HEK293 (cell line): ENCODE data around the gene AFG1L.
"Not testable (repeated sequence)": the region's sequence is repeated elsewhere in the genome, so short reads cannot be mapped to it uniquely, and the experiment has no call there.

ENCODE experiments used
- CTCF ChIA-PET: fragments of 350-600 bp; formaldehyde crosslinking; extraction: SDS; loops from one replicate; lab custom pipeline; 2021; ENCODE audit warnings: antibody characterized with exemption; lab: Yijun Ruan, JAX
- POLR2A ChIA-PET: fragments of 300-600 bp; formaldehyde crosslinking; extraction: SDS; loops from one replicate; lab custom pipeline; 2020; ENCODE audit warnings: antibody characterized with exemption, inconsistent platforms; lab: Yijun Ruan, JAX
- H3K27ac ChIP-seq: fragments of 200-500 bp; sonication (Bioruptor generic); 2 replicates; pipeline ENCODE4 v1.5.1; 2014; ENCODE audit warnings: low read depth, low read length, control low read depth, inconsistent platforms; ENCODE audit errors: extremely low read depth
- H3K36me3 ChIP-seq, 2 experiments: fragments of 200-500 bp in 1 of 2; sonication (Bioruptor generic) in 1 of 2; 1 replicate in 1 of 2; 2 replicates in 1 of 2; pipeline ENCODE4 v1.5.1; 2014 to 2017; ENCODE audit warnings: inconsistent platforms in 2 of 2, low read length in 2 of 2; ENCODE audit not compliant: control insufficient read depth in 2 of 2, insufficient read depth in 1 of 2
- H3K4me1 ChIP-seq: fragments of 200-500 bp; sonication (Bioruptor generic); 2 replicates; pipeline ENCODE4 v1.5.1; 2014; ENCODE audit warnings: mild to moderate bottlenecking, low read length, inconsistent platforms; ENCODE audit not compliant: control insufficient read depth, insufficient read depth
- H3K4me3 ChIP-seq: 2 replicates; pipeline ENCODE4 v1.5.1; 2011; ENCODE audit warnings: low read depth, mild to moderate bottlenecking, control low read depth, low read length, moderate library complexity
- H3K9me3 ChIP-seq: fragments of 200-500 bp; sonication (Bioruptor generic); 2 replicates; pipeline ENCODE4 v1.5.1; 2014; ENCODE audit warnings: low read depth, low read length, inconsistent platforms; ENCODE audit not compliant: control insufficient read depth, insufficient read depth
- BCL11B ChIP-seq: fragments of 450-650 bp; formaldehyde crosslinking; IDR thresholded peaks from 2 replicates; pipeline ENCODE4 v1.5.1; 2016; ENCODE audit warnings: low read depth, missing biosample characterization, missing genetic modification characterization
- GLI4 ChIP-seq: fragments of 450-650 bp; formaldehyde crosslinking; IDR thresholded peaks from 2 replicates; pipeline ENCODE4 v1.5.1; 2016; ENCODE audit warnings: missing biosample characterization, missing genetic modification characterization
- HOXC10 ChIP-seq: sonication (generic); formaldehyde crosslinking; IDR thresholded peaks from 2 replicates; pipeline ENCODE4 v1.8.1; 2023; ENCODE audit warnings: mild to moderate bottlenecking, missing genetic modification reagents
- HOXD13 ChIP-seq: sonication (generic); formaldehyde crosslinking; IDR thresholded peaks from 2 replicates; pipeline ENCODE4 v1.8.0; 2022; ENCODE audit warnings: missing genetic modification reagents, borderline replicate concordance
- KLF1 ChIP-seq: fragments of 450-650 bp; formaldehyde crosslinking; IDR thresholded peaks from 2 replicates; pipeline ENCODE4 v1.5.1; 2016; ENCODE audit warnings: missing biosample characterization, missing genetic modification characterization
- KLF8 ChIP-seq: fragments of 450-650 bp; formaldehyde crosslinking; IDR thresholded peaks from 2 replicates; pipeline ENCODE4 v1.5.1; 2016; ENCODE audit warnings: missing biosample characterization, missing genetic modification characterization
- SALL2 ChIP-seq: fragments of 450-650 bp; formaldehyde crosslinking; IDR thresholded peaks from 2 replicates; pipeline ENCODE4 v1.5.0; 2017; ENCODE audit warnings: missing biosample characterization, mild to moderate bottlenecking, missing genetic modification characterization, borderline replicate concordance
- SCRT1 ChIP-seq: fragments of 450-650 bp; formaldehyde crosslinking; IDR thresholded peaks from 2 replicates; pipeline ENCODE4 v1.5.1; 2016; ENCODE audit warnings: missing biosample characterization, missing genetic modification characterization, borderline replicate concordance
- SCRT2 ChIP-seq: fragments of 450-650 bp; formaldehyde crosslinking; IDR thresholded peaks from 2 replicates; pipeline ENCODE4 v1.5.1; 2016; ENCODE audit warnings: missing biosample characterization, missing genetic modification characterization
- SP3 ChIP-seq: fragments of 450-650 bp; formaldehyde crosslinking; IDR thresholded peaks from 2 replicates; pipeline ENCODE4 v1.5.1; 2016; ENCODE audit warnings: missing biosample characterization, missing genetic modification characterization
- ZBTB48 ChIP-seq: fragments of 450-650 bp; formaldehyde crosslinking; IDR thresholded peaks from 2 replicates; pipeline ENCODE4 v1.5.1; 2016; ENCODE audit warnings: missing biosample characterization, missing genetic modification characterization
- ZBTB7A ChIP-seq: fragments of 450-650 bp; formaldehyde crosslinking; IDR thresholded peaks from 2 replicates; pipeline ENCODE4 v1.5.1; 2016; ENCODE audit warnings: low read depth, missing biosample characterization, missing genetic modification characterization
- ZNF146 ChIP-seq: fragments of 450-650 bp; formaldehyde crosslinking; IDR thresholded peaks from 2 replicates; pipeline ENCODE4 v1.5.1; 2016; ENCODE audit warnings: missing biosample characterization, missing genetic modification characterization
- ZNF184 ChIP-seq: fragments of 450-650 bp; IDR thresholded peaks from 2 replicates; pipeline ENCODE4 v1.5.1; 2018; ENCODE audit warnings: missing biosample characterization, mild to moderate bottlenecking, missing genetic modification characterization
- ZNF280D ChIP-seq: fragments of 450-650 bp; formaldehyde crosslinking; IDR thresholded peaks from 2 replicates; pipeline ENCODE4 v1.5.1; 2016; ENCODE audit warnings: missing biosample characterization, missing genetic modification characterization
- ZNF292 ChIP-seq: fragments of 450-650 bp; formaldehyde crosslinking; IDR thresholded peaks from 2 replicates; pipeline ENCODE4 v1.5.1; 2016; ENCODE audit warnings: low read depth, missing biosample characterization, missing genetic modification characterization, borderline replicate concordance
- ZNF311 ChIP-seq: fragments of 450-650 bp; formaldehyde crosslinking; IDR thresholded peaks from 2 replicates; pipeline ENCODE4 v1.5.1; 2017; ENCODE audit warnings: missing biosample characterization, missing genetic modification characterization, borderline replicate concordance
- ZNF530 ChIP-seq: fragments of 450-650 bp; formaldehyde crosslinking; IDR thresholded peaks from 2 replicates; pipeline ENCODE4 v1.5.1; 2016; ENCODE audit warnings: low read depth, missing biosample characterization, missing genetic modification characterization
- ZNF580 ChIP-seq: fragments of 450-650 bp; formaldehyde crosslinking; IDR thresholded peaks from 2 replicates; pipeline ENCODE4 v1.5.1; 2016; ENCODE audit warnings: missing biosample characterization, missing genetic modification characterization
- ZNF830 ChIP-seq: fragments of 450-650 bp; IDR thresholded peaks from 2 replicates; pipeline ENCODE4 v1.5.0; 2018; ENCODE audit warnings: missing biosample characterization, missing genetic modification characterization, low read depth, mild to moderate bottlenecking, moderate library complexity
- TF ChIP-seq, protein P1 (sequence below): fragments of 450-650 bp; formaldehyde crosslinking; IDR thresholded peaks from 2 replicates; pipeline ENCODE4 v1.5.1; 2017; ENCODE audit warnings: missing biosample characterization, missing genetic modification characterization

AFG1L gene

DNA sequence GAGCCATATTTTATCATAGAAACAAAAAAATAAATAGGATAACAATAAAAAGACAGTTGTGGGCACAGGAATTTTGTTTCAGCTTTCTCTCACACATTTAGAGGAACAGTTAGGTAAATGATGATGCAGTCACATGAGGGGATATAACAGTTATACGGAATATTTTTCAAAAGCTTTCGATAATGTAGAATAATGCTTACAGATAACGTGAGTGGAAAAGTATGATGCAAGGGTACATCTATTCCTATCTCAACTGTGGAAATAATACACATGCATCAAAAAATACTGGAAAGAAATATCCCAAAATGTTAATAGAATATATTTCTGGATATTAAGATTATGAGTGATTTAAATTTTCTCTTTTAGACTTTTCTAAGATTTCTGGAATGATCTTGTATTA, 114.0 kb downstream of the AFG1L start:
- H3K27ac ChIP-seq, result no peak overlapping the region
- no peak for TF ChIP-seq ZNF311 (tag by site-specific recombination)
- no peak for TF ChIP-seq SALL2 (tag by site-specific recombination)
- no peak for TF ChIP-seq HOXC10
- TF ChIP-seq BCL11B, result no peak
- TF ChIP-seq SCRT1 (tag by site-specific recombination), result no peak
- no peak for TF ChIP-seq ZNF292 (tag by site-specific recombination)
- no peak for TF ChIP-seq ZBTB7A (tag by site-specific recombination)
- TF ChIP-seq ZBTB48 (tag by site-specific recombination), result no peak
- no peak for TF ChIP-seq ZNF830 (tag by site-specific recombination)
- TF ChIP-seq KLF1 (tag by site-specific recombination), result no peak
- no peak for TF ChIP-seq GLI4 (tag by site-specific recombination)
- TF ChIP-seq HOXD13 (CRISPR knock-in tag), result no peak
- TF ChIP-seq SP3 (tag by site-specific recombination), result no peak
- TF ChIP-seq KLF8, result no peak
- TF ChIP-seq, protein P1, sequence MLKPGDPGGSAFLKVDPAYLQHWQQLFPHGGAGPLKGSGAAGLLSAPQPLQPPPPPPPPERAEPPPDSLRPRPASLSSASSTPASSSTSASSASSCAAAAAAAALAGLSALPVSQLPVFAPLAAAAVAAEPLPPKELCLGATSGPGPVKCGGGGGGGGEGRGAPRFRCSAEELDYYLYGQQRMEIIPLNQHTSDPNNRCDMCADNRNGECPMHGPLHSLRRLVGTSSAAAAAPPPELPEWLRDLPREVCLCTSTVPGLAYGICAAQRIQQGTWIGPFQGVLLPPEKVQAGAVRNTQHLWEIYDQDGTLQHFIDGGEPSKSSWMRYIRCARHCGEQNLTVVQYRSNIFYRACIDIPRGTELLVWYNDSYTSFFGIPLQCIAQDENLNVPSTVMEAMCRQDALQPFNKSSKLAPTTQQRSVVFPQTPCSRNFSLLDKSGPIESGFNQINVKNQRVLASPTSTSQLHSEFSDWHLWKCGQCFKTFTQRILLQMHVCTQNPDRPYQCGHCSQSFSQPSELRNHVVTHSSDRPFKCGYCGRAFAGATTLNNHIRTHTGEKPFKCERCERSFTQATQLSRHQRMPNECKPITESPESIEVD (tag by site-specific recombination), result no peak
- no peak for TF ChIP-seq ZNF530 (tag by site-specific recombination)
- no peak for TF ChIP-seq ZNF280D (tag by site-specific recombination)
- H3K4me1 ChIP-seq, result no peaks in the 10 kb centered on the region
- ChIA-PET CTCF (interaction anchor here (0.6 kb wide), 1 partner anchor 359 kb away, joined by 4 read pairs; no protein-coding TSS in a partner anchor), POLR2A (no interaction called here)
- H3K9me3 ChIP-seq, result no peaks in the 10 kb centered on the region
- H3K4me3 ChIP-seq, result no peak overlapping the region
- no peaks in the 10 kb centered on the region for H3K36me3 ChIP-seq

- H3K27ac ChIP-seq, H3K36me3 ChIP-seq, CTCF ChIA-PET, H3K9me3 ChIP-seq, H3K4me3 ChIP-seq, POLR2A ChIA-PET, H3K4me1 ChIP-seq: not testable (repeated sequence)
- TF ChIP-seq SCRT2 (tag by site-specific recombination) (0 out of 2 replicates have a peak, but pooled peaks have one; percentile 39), ZNF580 (0 out of 2 replicates have a peak, but pooled peaks have one; percentile 36), ZNF146 (peak; percentile 92), ZNF184 (tag by site-specific recombination) (peak; percentile 52; the same call in 1 of the 2 replicates)
Observed at GRCh38 chr6:108416047-108416833, 121.4 kb downstream of the AFG1L start.
